ENCODE results near the gene PRKCA.

PRKCA gene

GRCh38 chr17:66420961-66421371 is 118.6 kb downstream of the PRKCA start:
- no peak for DNase-seq

- DNase-seq = no peak
Observed at GRCh38 chr17:66422186-66422585, 119.8 kb downstream of the PRKCA start.

GRCh38 chr17:66423056-66423955 is 120.9 kb downstream of the PRKCA start:
- no peak for DNase-seq

- no peak for DNase-seq
Observed at GRCh38 chr17:66425756-66426396, 123.5 kb downstream of the PRKCA start.

DNA sequence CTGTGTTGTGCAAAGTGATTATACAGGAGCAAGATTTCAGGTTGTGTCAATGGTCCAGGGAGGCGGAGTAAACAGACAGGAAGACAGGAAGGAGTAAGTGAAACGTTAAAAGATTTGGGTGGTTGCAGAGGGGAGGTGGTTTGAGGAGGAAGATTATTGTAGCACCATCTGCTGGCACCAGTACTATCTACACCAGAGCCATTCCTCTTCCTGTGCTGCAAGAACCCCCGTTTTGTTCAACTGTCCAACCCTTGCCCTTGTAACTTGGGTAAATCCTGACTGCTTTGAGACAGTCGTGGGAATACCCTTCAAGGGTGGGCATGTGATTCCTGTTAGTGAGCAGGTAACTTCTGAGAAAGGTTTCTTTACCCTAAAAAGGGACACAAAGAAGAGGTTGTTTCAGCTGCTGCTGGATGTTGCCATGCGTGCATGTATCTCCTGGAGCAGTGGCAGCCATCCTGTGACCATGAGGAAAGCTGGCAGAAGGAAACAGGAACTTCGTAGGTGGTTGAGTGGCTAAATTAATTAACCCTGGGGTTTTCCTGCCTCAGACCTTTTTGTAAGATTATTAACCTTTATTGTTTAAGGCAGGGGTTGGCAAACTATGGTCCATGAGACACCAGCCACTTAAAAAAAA is 124.1 kb downstream of the PRKCA start:
- DNase-seq = no peak

DNA sequence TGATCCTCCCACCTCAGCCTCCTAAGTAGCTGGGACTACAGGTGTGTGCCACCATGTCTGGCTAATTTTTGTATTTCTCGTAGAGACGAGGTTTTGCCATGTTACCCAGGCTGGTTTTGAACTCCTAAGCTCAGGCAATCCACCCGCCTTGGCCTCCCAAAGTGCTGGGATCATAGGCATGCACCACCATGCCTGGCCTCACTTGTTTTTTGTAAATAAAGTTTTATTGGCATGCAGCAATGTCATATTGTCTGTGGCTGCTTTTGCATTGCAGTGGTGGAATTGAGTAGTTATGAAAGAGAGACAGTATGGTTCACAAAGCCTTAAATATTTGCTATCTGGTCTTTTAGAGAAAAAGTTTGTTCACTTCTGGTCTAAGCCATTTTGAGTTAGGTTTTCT is 124.7 kb downstream of the PRKCA start:
- DNase-seq = no peak

- DNase-seq = no peak
Observed at GRCh38 chr17:66429680-66430079, 127.3 kb downstream of the PRKCA start.

- no peak for DNase-seq
Observed at GRCh38 chr17:66430846-66431795, 128.7 kb downstream of the PRKCA start.

DNA sequence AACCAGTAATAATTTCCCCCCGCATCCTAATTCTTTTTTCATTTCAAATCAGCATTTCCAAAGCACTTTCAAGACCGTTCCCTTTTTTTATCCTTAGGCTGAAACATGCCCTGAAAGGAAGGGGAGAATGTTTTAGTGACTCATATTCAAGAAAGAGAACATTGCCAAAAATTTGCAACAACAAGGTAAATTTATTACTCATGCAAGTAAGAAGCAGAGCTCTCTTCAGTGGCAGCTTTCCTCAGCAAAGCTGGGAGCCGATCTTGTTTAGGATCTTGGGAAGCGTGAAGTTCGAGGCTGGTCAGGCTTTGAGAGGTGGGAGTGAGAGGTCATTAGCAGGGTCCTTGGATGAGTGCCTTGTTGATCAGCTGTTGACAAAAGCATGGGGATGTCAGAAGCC is 129.5 kb downstream of the PRKCA start:
- no peak for DNase-seq

- DNase-seq = no peak
Observed at GRCh38 chr17:66432411-66432957, 130.1 kb downstream of the PRKCA start.

GRCh38 chr17:66432996-66433551 is 130.7 kb downstream of the PRKCA start:
- no peak for DNase-seq

DNA sequence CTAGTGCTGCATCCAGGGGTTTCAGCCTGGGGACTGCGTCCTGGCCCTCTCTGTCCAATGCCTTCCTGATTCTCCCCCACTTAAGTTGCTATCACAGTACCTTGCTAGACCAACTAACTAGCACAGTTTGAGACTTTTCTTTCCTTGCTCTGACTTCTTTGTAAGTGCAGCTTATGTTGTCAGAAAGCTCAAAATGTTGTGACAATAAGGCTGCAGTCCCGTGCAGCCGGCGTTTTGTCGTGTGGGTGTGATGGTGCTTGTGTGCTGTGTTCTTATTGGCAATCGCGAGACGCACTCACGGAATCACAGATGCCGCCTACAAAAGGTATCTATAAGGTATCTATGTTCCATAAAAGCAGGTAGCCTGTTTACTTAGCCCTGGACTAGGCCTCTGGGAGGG is 132.8 kb downstream of the PRKCA start:
- DNase-seq = no peak

- no peak for DNase-seq
Observed at GRCh38 chr17:66436631-66437030, 134.2 kb downstream of the PRKCA start.

DNA sequence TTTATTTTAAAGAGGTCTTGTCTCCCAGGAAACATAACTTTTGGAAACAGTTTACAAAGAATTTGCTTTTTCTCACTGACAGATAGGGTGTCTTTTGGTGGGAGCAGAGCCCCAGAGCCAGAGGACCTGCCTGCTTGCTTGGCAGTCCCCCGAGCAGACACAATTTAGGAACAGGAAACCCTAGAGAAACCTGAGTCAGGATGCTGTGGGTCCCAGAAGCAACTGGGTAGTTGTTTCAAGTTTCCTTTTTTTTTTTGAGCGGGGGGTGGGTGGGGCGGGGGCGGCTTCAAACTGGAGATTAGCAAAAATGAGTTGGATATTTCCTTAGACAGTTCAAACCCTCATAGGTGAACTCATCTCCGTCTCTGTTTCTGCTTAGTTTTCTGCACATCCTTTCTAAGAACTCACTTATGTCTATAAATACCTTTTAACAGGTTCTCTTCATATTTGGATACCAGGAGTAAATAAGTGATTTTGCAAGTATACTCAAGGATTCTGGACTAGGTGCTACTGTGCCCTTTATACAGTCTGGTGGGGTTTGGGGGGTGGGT is 135.1 kb downstream of the PRKCA start:
- DNase-seq = no peak

- DNase-seq = no peak
Observed at GRCh38 chr17:66438101-66438500, 135.7 kb downstream of the PRKCA start.

DNA sequence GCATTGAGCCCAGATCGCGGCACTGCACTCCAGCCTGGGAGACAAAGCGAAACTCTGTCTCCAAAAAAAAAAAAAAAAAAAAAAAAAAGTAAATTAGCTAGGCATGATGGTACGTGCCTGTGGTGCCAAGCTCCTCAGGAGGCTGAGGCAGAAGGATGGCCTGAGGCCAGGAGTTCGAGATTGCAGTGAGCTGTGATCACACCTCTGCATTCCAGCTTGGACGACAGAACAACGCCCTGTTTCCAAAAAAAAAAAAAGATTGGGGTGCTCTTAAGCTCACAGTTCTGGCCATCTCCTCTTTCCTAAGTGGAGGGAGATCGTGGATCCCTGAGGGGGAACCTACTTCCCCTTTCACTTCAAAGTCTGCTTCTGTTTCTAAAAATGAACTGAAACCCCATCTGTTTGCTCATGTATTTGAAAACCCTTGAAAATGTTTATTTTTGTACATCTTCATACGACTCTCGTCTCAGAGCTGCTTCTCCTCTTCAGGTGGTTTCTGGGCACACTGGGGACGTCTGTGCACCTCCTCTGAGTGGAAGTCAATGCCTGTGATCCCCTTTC is 138.8 kb downstream of the PRKCA start:
- no peak for DNase-seq

DNA sequence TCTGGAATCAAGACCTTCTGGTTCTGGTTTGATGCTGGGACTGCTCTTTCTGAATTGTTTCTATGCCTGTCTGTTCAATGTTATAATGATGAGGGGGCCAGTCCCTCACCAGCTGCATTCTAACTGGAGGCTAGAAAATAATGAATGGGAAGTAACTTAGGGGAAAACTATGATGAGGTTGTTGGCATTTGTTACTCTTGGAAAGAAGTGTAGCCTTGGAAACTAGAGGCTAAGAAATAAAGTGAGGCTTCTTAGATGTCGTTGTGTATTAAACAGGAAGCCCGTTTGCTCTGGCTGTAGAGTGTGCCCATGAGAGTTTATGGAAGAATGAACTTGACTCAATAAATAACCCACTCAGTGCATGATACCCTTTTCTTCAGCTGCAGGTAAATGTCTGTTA is 140.8 kb downstream of the PRKCA start:
- DNase-seq = no peak

- DNase-seq = no peak
Observed at GRCh38 chr17:66443606-66444005, 141.2 kb downstream of the PRKCA start.

DNA sequence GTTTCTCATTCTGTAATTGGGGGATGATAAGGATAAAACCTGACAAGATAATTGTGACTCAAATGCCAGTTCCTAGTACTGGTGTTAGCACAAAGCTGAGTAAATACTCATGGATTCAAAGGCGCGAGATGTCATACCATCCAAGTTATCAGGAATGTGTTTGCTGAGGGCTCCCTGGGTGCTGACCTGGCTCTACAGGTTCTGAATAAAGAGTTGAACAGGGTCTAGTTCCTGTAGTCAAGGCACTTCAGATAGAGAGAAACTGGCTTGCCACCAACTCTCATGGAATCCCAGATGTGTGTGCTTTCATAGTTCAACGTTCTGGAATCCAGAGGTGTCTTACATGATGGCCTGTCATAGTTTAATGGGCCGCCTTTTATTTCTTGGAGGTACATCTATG is 141.6 kb downstream of the PRKCA start:
- DNase-seq = no peak

DNA sequence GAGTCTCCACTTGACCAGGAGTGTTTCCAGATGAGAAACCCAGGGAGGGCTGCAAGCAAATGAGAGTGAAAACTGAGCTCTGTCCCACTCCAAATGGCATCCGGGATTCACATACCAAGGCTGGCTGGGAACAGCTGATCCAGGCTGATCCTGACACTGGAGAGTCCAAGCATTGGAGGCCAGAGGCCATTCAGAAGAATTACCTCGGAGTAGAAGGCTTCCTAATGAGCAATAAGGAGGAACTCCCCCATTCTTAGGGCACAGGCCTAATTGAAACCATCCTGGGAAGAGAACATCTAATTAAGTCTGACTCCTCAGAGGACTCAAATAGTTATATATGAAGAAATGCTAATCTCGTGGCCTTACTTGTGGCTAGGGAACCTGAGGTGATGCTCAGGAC is 142.8 kb downstream of the PRKCA start:
- no peak for DNase-seq

DNA sequence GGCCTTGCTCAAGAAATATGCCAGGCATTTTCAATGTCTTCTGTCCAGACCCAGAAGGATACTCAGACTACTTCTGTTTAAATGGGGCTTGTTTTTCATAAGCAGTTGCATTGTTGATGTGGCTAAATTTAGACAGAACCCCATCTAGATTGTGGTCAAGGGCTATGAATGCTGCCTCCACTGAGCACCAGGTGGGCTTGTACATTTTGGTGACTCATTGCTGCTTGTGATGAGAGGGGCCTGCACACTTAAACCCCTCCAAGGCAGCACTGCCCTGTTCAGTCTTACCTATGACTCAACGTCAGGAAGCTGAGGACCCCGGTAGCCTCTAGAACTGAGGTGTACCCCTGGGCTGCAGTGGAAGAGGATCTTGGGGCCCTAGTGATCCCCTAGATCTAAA is 144.0 kb downstream of the PRKCA start:
- DNase-seq = no peak
